ENCODE results near the gene ARF4. TPM values are rescaled to one million over a fixed set of nuclear protein-coding genes. Genes with fewer than 3 reads are reported as not detected.
"Not testable (repeated sequence)": the region's sequence is repeated elsewhere in the genome, so short reads cannot be mapped to it uniquely, and the experiment has no call there.

The ARF4 gene
- total and polyA plus RNA-seq, 2 experiments from 2014 or later: 144 to 249 TPM

DNA sequence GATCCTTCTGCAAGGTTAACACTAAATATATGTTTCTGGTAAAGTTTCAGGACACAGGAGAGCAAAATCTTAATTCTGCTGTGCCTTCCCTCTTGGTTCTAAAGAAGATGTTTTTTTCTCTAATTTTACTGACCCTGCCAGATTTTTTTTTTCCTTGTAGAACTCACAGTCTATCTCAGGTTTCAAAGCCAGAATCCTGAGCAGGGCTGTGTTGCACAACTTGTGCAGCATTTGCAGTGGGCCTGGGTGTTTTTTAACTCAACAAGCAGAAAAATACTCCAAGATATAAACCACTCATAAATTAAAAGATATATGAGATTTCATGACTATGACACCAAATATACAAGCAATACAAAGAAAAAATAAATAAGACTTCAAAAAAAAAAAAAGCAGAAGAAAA, 40.2 kb upstream of the ARF4 start (continued):
- TF ChIP-seq, protein P1, sequence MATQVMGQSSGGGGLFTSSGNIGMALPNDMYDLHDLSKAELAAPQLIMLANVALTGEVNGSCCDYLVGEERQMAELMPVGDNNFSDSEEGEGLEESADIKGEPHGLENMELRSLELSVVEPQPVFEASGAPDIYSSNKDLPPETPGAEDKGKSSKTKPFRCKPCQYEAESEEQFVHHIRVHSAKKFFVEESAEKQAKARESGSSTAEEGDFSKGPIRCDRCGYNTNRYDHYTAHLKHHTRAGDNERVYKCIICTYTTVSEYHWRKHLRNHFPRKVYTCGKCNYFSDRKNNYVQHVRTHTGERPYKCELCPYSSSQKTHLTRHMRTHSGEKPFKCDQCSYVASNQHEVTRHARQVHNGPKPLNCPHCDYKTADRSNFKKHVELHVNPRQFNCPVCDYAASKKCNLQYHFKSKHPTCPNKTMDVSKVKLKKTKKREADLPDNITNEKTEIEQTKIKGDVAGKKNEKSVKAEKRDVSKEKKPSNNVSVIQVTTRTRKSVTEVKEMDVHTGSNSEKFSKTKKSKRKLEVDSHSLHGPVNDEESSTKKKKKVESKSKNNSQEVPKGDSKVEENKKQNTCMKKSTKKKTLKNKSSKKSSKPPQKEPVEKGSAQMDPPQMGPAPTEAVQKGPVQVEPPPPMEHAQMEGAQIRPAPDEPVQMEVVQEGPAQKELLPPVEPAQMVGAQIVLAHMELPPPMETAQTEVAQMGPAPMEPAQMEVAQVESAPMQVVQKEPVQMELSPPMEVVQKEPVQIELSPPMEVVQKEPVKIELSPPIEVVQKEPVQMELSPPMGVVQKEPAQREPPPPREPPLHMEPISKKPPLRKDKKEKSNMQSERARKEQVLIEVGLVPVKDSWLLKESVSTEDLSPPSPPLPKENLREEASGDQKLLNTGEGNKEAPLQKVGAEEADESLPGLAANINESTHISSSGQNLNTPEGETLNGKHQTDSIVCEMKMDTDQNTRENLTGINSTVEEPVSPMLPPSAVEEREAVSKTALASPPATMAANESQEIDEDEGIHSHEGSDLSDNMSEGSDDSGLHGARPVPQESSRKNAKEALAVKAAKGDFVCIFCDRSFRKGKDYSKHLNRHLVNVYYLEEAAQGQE (IDR thresholded peaks at IDR 0.05; ENCODE audit: unreplicated experiment): no peak
- TF ChIP-seq, protein P2, sequence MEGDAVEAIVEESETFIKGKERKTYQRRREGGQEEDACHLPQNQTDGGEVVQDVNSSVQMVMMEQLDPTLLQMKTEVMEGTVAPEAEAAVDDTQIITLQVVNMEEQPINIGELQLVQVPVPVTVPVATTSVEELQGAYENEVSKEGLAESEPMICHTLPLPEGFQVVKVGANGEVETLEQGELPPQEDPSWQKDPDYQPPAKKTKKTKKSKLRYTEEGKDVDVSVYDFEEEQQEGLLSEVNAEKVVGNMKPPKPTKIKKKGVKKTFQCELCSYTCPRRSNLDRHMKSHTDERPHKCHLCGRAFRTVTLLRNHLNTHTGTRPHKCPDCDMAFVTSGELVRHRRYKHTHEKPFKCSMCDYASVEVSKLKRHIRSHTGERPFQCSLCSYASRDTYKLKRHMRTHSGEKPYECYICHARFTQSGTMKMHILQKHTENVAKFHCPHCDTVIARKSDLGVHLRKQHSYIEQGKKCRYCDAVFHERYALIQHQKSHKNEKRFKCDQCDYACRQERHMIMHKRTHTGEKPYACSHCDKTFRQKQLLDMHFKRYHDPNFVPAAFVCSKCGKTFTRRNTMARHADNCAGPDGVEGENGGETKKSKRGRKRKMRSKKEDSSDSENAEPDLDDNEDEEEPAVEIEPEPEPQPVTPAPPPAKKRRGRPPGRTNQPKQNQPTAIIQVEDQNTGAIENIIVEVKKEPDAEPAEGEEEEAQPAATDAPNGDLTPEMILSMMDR (conservative IDR thresholded peaks at IDR 0.05; ENCODE audit: low read depth in 2 of 2): no peak

DNA sequence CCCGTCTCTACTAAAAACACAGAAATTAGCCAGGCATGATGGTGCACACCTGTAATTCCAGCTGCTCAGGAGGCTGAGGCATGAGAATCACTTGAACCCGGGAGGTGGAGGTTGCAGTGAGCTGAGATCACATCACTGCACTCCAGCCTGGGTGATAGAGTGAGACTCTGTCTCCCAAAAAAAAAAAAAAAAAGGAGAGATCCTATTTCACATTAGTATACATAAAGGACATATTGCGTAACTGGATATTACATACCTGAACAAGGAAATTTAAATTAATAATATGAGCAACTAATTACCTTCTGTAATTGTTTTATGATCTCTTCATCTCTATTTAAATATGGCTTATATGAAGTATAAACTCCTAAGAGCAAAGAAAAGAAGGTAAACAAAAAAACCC, 37.1 kb upstream of the ARF4 start:
- not testable (repeated sequence) for H3K4me3 ChIP-seq; ATAC-seq; DNase-seq (ENCODE audit: low spot score); H3K9me3 Mint-ChIP-seq; H3K79me2 ChIP-seq (replicated peaks; ENCODE audit: insufficient read depth); H3K9me2 ChIP-seq (ENCODE audit: insufficient read depth); H3F3A ChIP-seq (replicated peaks; ENCODE audit: low read depth); H3K4me1 Mint-ChIP-seq; H3K27ac ChIP-seq (ENCODE audit: low read depth); H3K4me2 ChIP-seq; H3K27me3 Mint-ChIP-seq (ENCODE audit: insufficient read depth, low read depth, poor library complexity); H3K36me3 ChIP-seq (ENCODE audit: insufficient read depth); H3K27me3 ChIP-seq (ENCODE audit: insufficient read depth); H3K27ac Mint-ChIP-seq; H2AFZ ChIP-seq; H4K20me1 ChIP-seq (replicated peaks; ENCODE audit: insufficient read depth); H3K4me3 Mint-ChIP-seq; H3K4me1 ChIP-seq (ENCODE audit: insufficient read depth)
- peaks cover 31% of the 10 kb centered on the region; the same call in 2 of the 3 replicates for H3K36me3 Mint-ChIP-seq (ENCODE audit: low read depth)

DNA sequence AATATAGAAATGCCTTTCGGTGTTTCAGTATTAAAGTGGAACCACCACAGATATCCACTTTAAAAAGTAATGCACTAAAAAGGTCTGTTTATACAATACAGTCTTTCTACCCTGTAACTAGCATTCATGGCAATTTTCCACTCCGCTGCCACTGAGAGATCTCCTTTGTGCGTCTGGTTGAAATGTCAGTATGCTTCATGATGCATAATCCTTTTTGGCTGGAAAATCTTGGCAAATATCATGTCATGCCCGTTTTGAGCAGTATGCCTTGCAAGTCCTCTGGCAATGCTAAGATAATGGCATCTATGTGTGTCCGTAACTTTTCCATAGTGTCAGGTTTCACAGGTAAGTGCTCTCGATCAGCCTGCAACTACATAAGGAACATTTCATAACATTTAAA, 30.8 kb upstream of the ARF4 start:
- Histone ChIP-seq H3K27me3 (ENCODE audit: insufficient read depth) (no peaks in the 10 kb centered on the region), H3K4me2 (no peak overlapping the region), H3K9me2 (ENCODE audit: insufficient read depth) (no peaks in the 10 kb centered on the region), H4K20me1 (replicated peaks; ENCODE audit: insufficient read depth) (no peaks in the 10 kb centered on the region), H3K4me1 (ENCODE audit: insufficient read depth) (no peaks in the 10 kb centered on the region), H3K79me2 (replicated peaks; ENCODE audit: insufficient read depth) (no peaks in the 10 kb centered on the region), H3F3A (replicated peaks; ENCODE audit: low read depth) (no peaks in the 10 kb centered on the region), H2AFZ (no peak overlapping the region), H3K4me3 (no peak overlapping the region), H3K36me3 (ENCODE audit: insufficient read depth) (peaks cover 6% of the 10 kb centered on the region), H3K27ac (ENCODE audit: low read depth) (no peak overlapping the region)
- Mint-ChIP-seq H3K36me3 (ENCODE audit: low read depth) (peaks cover 54% of the 10 kb centered on the region), H3K4me1 (no peaks in the 10 kb centered on the region), H3K27ac (no peak overlapping the region), H3K9me3 (0 out of 3 replicates have a peak, but pooled peaks cover 2% of the 10 kb centered on the region), H3K4me3 (no peak overlapping the region), H3K27me3 (ENCODE audit: insufficient read depth, low read depth, poor library complexity) (no peaks in the 10 kb centered on the region)
- ATAC-seq (no peak), DNase-seq (ENCODE audit: low spot score) (no peak)
- no peak for TF ChIP-seq EZH2phosphoT487 (IDR thresholded peaks at IDR 0.05; ENCODE audit: unreplicated experiment)
- TF ChIP-seq, protein P3, sequence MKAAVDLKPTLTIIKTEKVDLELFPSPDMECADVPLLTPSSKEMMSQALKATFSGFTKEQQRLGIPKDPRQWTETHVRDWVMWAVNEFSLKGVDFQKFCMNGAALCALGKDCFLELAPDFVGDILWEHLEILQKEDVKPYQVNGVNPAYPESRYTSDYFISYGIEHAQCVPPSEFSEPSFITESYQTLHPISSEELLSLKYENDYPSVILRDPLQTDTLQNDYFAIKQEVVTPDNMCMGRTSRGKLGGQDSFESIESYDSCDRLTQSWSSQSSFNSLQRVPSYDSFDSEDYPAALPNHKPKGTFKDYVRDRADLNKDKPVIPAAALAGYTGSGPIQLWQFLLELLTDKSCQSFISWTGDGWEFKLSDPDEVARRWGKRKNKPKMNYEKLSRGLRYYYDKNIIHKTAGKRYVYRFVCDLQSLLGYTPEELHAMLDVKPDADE (IDR thresholded peaks at IDR 0.05): no peak
- TF ChIP-seq STAT1 (IDR thresholded peaks at IDR 0.05; ENCODE audit: unreplicated experiment): no peak
- TF ChIP-seq, protein P2 (conservative IDR thresholded peaks at IDR 0.05; ENCODE audit: low read depth in 2 of 2): no peak
- no peak for TF ChIP-seq EZH2 (IDR thresholded peaks at IDR 0.05; ENCODE audit: low read depth, unreplicated experiment)
- TF ChIP-seq POLR2AphosphoS5 (IDR thresholded peaks at IDR 0.05; ENCODE audit: low read depth): no peak
- TF ChIP-seq CREB1 (CRISPR knock-in tag; IDR thresholded peaks at IDR 0.05; ENCODE audit: low read depth): no peak
- TF ChIP-seq ZNF331 (CRISPR knock-in tag; IDR thresholded peaks at IDR 0.05; ENCODE audit: low read depth): no peak
- TF ChIP-seq JUNB (IDR thresholded peaks at IDR 0.05; ENCODE audit: unreplicated experiment): no peak

Measured in GM23338 (cell line).